ENCODE results near the gene WFDC13.

WFDC13 gene

DNA sequence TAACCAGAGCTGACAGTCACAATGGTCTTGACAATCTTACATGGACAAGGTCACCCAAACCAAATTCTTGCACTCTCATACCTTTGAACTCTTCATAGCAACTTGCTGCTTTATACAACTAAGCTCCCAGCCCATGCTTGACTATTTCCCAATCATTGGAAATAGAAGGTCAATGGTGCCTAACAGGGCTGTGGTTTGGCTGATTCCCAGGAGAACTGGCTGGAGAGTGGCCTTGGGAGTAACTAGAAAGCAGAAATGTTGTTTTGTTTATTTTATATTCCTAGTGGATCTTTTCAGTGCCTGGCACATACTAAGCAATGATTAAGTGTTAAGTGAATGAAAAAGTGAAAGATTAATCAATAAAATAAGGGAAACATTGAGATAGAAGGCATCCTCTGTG lies 23.3 kb downstream of the WFDC13 start:
- Histone ChIP-seq H3K27ac (ENCODE audit: low read depth, low read length) (no peak overlapping the region), H3K4me1 (ENCODE audit: insufficient read depth, low read length) (no peaks in the 10 kb centered on the region), H3K9ac (ENCODE audit: low read length) (no peak overlapping the region), H3K36me3 (ENCODE audit: insufficient read depth, low read length) (no peaks in the 10 kb centered on the region), H3K4me3 (ENCODE audit: low read depth in 1 of 2, low read length in 2 of 2) (no peak overlapping the region), H3K9me3 (ENCODE audit: low read length) (no peaks in the 10 kb centered on the region), H3K27me3 (ENCODE audit: control insufficient read depth in 1 of 2, insufficient read depth in 2 of 2, low read length in 2 of 2) (no peaks in the 10 kb centered on the region)

DNA sequence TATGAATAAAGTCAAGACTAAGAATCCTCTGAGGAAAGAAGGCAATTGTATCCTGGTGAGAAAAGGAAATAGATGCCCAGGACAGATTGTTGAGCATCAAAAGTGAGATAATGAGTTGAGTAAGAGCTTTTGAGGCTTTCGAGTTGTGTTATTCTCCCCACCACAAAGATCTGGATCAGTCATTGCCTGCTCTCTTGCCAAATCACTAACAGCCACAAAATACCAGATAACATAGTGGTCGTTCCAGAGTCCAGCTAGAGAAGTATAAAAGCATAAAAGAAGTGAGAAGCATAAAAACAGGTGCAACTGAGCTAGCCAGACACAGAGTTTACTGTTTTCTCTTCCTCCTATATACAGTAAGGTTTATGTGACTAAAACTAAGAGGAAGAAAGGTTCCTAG lies 25.2 kb downstream of the WFDC13 start:
- H3K27ac ChIP-seq (ENCODE audit: low read depth, low read length), result no peak overlapping the region
- no peaks in the 10 kb centered on the region for H3K4me1 ChIP-seq (ENCODE audit: insufficient read depth, low read length)
- H3K4me3 ChIP-seq (ENCODE audit: low read depth in 1 of 2, low read length in 2 of 2), result no peak overlapping the region
- H3K36me3 ChIP-seq (ENCODE audit: insufficient read depth, low read length), result no peaks in the 10 kb centered on the region
- no peaks in the 10 kb centered on the region for H3K9me3 ChIP-seq (ENCODE audit: low read length)
- no peak overlapping the region for H3K9ac ChIP-seq (ENCODE audit: low read length)
- no peaks in the 10 kb centered on the region for H3K27me3 ChIP-seq (ENCODE audit: control insufficient read depth in 1 of 2, insufficient read depth in 2 of 2, low read length in 2 of 2)

DNA sequence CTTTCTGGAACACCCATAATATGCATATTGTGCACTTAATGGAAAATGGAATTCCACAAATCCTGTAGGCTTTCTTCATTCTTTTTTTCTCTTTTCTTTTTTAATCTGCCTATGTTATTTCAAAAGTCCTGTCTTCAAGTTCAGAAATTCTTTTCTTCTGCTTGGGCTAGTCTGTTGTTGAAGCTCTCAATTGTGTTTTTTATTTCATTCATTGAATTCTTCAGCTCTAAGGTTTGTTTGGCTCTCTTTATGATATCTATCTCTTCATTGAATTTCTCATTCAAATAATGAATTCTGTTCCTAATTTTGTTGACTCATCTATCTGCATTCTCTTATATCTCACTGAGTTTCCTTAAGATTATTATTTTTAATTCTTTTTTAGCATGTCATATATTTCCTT lies 30.4 kb downstream of the WFDC13 start:
- no peak overlapping the region for H3K27ac ChIP-seq (ENCODE audit: low read depth, low read length)
- no peak overlapping the region for H3K9ac ChIP-seq (ENCODE audit: low read length)
- H3K4me1 ChIP-seq (ENCODE audit: insufficient read depth, low read length), result no peaks in the 10 kb centered on the region
- H3K9me3 ChIP-seq (ENCODE audit: low read length), result no peaks in the 10 kb centered on the region
- H3K4me3 ChIP-seq (ENCODE audit: low read depth in 1 of 2, low read length in 2 of 2), result no peak overlapping the region
- H3K27me3 ChIP-seq (ENCODE audit: control insufficient read depth in 1 of 2, insufficient read depth in 2 of 2, low read length in 2 of 2), result no peaks in the 10 kb centered on the region
- no peaks in the 10 kb centered on the region for H3K36me3 ChIP-seq (ENCODE audit: insufficient read depth, low read length)

DNA sequence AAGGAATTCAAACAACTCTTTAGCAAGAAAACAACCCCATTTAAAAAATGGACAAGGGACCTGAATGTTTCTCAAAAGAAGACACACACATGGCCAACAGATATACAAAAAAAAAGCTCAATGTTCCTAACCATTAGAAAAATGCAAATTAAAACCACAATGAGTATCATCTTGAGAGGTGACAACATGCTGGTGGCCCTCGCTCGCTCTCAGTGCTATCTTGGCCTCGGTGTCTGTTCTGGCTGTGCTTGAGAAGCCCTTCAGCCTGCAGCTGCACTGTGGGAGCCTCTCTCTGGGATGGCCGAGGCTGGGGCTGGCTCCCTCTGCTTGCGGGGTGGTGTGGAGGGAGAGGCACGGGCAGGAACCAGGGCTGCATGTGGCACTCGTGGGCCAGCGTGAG lies 33.7 kb downstream of the WFDC13 start:
- Histone ChIP-seq H3K4me3 (ENCODE audit: low read depth in 1 of 2, low read length in 2 of 2) (no peak overlapping the region), H3K9ac (ENCODE audit: low read length) (no peak overlapping the region)

DNA sequence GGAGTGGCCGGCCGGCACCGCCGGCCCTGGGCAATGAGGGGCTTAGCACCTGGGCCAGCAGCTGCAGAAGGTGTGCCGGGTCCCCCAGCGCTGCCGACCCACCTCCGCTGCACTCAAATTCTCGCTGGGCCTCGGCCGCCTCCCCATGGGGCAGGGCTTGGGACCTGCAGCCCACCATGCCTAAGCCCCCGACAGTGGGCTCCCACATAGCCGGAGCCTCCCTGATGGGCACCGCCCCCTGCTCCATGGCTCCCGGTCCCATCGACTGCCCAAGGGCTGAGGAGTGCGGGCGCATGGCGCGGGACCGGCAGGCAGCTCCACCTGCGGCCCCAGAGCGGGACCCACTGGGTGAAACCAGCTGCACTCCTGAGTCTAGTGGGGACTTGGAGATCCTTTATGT lies 34.1 kb downstream of the WFDC13 start:
- H3K36me3 ChIP-seq (ENCODE audit: insufficient read depth, low read length), result no peaks in the 10 kb centered on the region
- no peaks in the 10 kb centered on the region for H3K9me3 ChIP-seq (ENCODE audit: low read length)
- no peaks in the 10 kb centered on the region for H3K27me3 ChIP-seq (ENCODE audit: control insufficient read depth in 1 of 2, insufficient read depth in 2 of 2, low read length in 2 of 2)
- H3K4me1 ChIP-seq (ENCODE audit: insufficient read depth, low read length), result no peaks in the 10 kb centered on the region
- no peak overlapping the region for H3K27ac ChIP-seq (ENCODE audit: low read depth, low read length)
- H3K4me3 ChIP-seq (ENCODE audit: low read depth in 1 of 2, low read length in 2 of 2), result no peak overlapping the region
- H3K9ac ChIP-seq (ENCODE audit: low read length), result no peak overlapping the region

More for the DNA sequence above, 33.7 kb downstream of the WFDC13 start:
- H3K36me3 ChIP-seq (ENCODE audit: insufficient read depth, low read length), result no peaks in the 10 kb centered on the region
- no peaks in the 10 kb centered on the region for H3K27me3 ChIP-seq (ENCODE audit: control insufficient read depth in 1 of 2, insufficient read depth in 2 of 2, low read length in 2 of 2)
- H3K9me3 ChIP-seq (ENCODE audit: low read length), result no peaks in the 10 kb centered on the region
- H3K4me1 ChIP-seq (ENCODE audit: insufficient read depth, low read length), result no peaks in the 10 kb centered on the region
- no peak overlapping the region for H3K27ac ChIP-seq (ENCODE audit: low read depth, low read length)

DNA sequence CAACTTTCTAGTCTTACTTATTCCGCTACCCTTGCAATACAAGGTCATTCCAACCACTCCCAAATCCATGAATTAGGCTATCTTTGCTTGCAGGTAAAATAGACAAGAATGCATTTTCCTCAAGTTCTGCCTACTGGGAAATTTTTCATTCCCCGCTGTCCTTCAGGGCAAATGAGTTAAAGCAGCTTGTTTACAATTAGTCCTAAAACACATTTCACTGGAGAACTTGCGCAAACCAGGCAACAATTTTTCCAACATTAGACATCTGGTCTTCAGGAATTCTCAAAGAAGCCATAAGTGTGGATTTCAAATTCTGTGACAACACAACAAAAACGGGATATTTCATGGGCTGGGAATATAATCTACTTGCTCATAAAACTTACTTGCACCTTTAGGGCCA lies 40.8 kb downstream of the WFDC13 start:
- Histone ChIP-seq H3K36me3 (ENCODE audit: insufficient read depth, low read length) (no peaks in the 10 kb centered on the region), H3K9ac (ENCODE audit: low read length) (no peak overlapping the region), H3K4me3 (ENCODE audit: low read depth in 1 of 2, low read length in 2 of 2) (no peak overlapping the region), H3K27me3 (ENCODE audit: control insufficient read depth in 1 of 2, insufficient read depth in 2 of 2, low read length in 2 of 2) (no peaks in the 10 kb centered on the region), H3K4me1 (ENCODE audit: insufficient read depth, low read length) (no peaks in the 10 kb centered on the region), H3K27ac (ENCODE audit: low read depth, low read length) (no peak overlapping the region), H3K9me3 (ENCODE audit: low read length) (no peaks in the 10 kb centered on the region)

DNA sequence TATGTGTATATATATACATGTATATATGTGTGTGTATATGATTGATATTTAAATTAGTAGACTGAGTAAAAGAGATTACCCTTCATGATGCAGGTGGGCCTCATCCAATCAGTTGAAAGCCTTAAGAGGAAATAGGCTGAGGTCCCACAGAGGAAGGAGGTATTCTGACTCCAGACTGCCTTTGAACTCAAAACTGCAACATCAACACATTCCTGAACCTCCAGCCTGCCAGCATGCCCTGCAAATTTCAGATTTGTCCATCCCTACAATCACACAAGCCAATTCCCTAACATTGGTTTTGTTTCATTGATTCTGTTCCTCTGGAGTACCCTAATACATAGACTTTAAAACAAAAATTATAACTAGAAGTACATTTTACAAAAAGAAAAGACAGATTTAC lies 43.2 kb downstream of the WFDC13 start:
- Histone ChIP-seq H3K9me3 (ENCODE audit: low read length) (no peaks in the 10 kb centered on the region), H3K4me1 (ENCODE audit: insufficient read depth, low read length) (no peaks in the 10 kb centered on the region), H3K36me3 (ENCODE audit: insufficient read depth, low read length) (no peaks in the 10 kb centered on the region), H3K27ac (ENCODE audit: low read depth, low read length) (no peak overlapping the region), H3K27me3 (ENCODE audit: control insufficient read depth in 1 of 2, insufficient read depth in 2 of 2, low read length in 2 of 2) (no peaks in the 10 kb centered on the region), H3K4me3 (ENCODE audit: low read depth in 1 of 2, low read length in 2 of 2) (no peak overlapping the region), H3K9ac (ENCODE audit: low read length) (no peak overlapping the region)

DNA sequence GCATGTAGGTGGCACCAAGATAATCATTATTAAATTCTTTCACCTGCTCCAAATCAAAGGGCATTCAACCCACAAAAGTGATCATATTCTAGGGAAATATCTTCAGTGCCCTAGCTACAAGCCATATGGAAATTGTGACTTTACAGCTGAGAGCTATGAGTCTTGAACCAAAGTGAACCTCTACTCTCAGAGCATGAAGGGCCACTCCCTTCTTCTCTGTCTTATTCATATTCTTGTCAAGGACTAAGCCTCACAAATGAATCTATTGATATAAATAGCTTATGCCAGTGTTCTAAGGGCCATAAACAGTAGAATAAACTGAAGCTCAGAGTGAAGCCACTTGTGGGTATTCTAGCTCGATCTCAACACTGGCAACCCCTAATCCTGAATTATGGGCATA lies 49.9 kb downstream of the WFDC13 start:
- H3K27me3 ChIP-seq (ENCODE audit: control insufficient read depth in 1 of 2, insufficient read depth in 2 of 2, low read length in 2 of 2), result no peaks in the 10 kb centered on the region
- H3K36me3 ChIP-seq (ENCODE audit: insufficient read depth, low read length), result no peaks in the 10 kb centered on the region
- no peaks in the 10 kb centered on the region for H3K4me1 ChIP-seq (ENCODE audit: insufficient read depth, low read length)
- no peaks in the 10 kb centered on the region for H3K9me3 ChIP-seq (ENCODE audit: low read length)
- no peak overlapping the region for H3K27ac ChIP-seq (ENCODE audit: low read depth, low read length)
- H3K9ac ChIP-seq (ENCODE audit: low read length), result no peak overlapping the region
- no peak overlapping the region for H3K4me3 ChIP-seq (ENCODE audit: low read depth in 1 of 2, low read length in 2 of 2)

DNA sequence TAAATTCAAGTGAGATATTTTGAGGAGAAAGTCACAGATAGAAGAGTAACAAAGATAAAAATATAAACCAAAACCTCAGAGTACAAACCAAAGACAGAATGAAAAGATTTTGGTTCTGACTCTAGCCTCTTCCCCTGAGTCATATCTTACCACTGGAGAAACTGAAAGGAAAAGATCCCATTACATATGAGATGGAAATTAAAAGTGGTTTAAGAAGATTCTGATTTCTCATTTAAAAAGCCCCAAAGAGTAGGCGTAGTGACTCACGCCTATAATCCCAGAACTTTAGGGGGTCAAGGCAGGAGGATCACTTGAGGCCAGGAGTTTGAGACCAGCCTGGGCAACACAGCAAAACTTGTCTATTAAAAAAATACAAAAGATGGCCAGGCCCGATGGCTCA lies 50.9 kb downstream of the WFDC13 start:
- no peaks in the 10 kb centered on the region for H3K4me1 ChIP-seq (ENCODE audit: insufficient read depth, low read length)
- H3K9me3 ChIP-seq (ENCODE audit: low read length), result no peaks in the 10 kb centered on the region
- H3K4me3 ChIP-seq (ENCODE audit: low read depth in 1 of 2, low read length in 2 of 2), result no peak overlapping the region
- H3K27me3 ChIP-seq (ENCODE audit: control insufficient read depth in 1 of 2, insufficient read depth in 2 of 2, low read length in 2 of 2), result no peaks in the 10 kb centered on the region
- H3K27ac ChIP-seq (ENCODE audit: low read depth, low read length), result no peak overlapping the region
- no peak overlapping the region for H3K9ac ChIP-seq (ENCODE audit: low read length)
- H3K36me3 ChIP-seq (ENCODE audit: insufficient read depth, low read length), result no peaks in the 10 kb centered on the region

DNA sequence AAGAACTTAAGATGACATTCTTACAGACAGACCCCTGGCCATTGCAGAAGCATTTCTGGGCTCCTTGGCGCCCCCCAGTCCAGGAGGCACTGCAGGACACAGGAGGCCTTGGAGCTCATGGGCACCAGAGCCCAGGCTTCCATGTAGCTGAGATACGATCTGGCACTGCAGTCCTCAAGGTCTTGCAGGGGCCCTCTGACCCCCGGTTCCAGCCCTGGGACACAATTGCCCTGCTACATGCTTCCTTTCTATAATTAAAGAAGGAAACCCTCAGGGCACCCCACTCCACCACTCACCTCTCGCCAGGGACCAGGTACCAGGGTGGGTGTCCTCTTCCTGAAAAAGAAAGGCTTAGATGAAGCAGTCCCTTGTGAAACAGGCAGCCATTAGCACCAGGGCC lies 56.3 kb downstream of the WFDC13 start:
- H3K36me3 ChIP-seq (ENCODE audit: insufficient read depth, low read length), result no peaks in the 10 kb centered on the region
- no peaks in the 10 kb centered on the region for H3K4me1 ChIP-seq (ENCODE audit: insufficient read depth, low read length)
- H3K27ac ChIP-seq (ENCODE audit: low read depth, low read length), result no peak overlapping the region
- H3K27me3 ChIP-seq (ENCODE audit: control insufficient read depth in 1 of 2, insufficient read depth in 2 of 2, low read length in 2 of 2), result no peaks in the 10 kb centered on the region
- no peak overlapping the region for H3K4me3 ChIP-seq (ENCODE audit: low read depth in 1 of 2, low read length in 2 of 2)
- no peaks in the 10 kb centered on the region for H3K9me3 ChIP-seq (ENCODE audit: low read length)
- H3K9ac ChIP-seq (ENCODE audit: low read length), result no peak overlapping the region
